Panc1 (cell line): ENCODE data around the gene ZNF692.

ENCODE experiments used
- POLR2AphosphoS5 ChIP-seq: IDR thresholded peaks from 2 replicates; pipeline ENCODE4 v1.6.1; 2012; ENCODE audit warnings: mild to moderate bottlenecking, low read depth, low read length, moderate library complexity
- SIN3A ChIP-seq: IDR thresholded peaks from 2 replicates; pipeline ENCODE4 v1.6.1; 2012; ENCODE audit warnings: low read depth, mild to moderate bottlenecking, low read length, moderate library complexity, borderline replicate concordance; ENCODE audit not compliant: insufficient read depth
- TCF7L2 ChIP-seq: IDR thresholded peaks from 2 replicates; pipeline ENCODE4 v1.6.1; 2011; ENCODE audit warnings: mild to moderate bottlenecking, low read depth, low read length, inconsistent platforms
- TF ChIP-seq, protein P1 (sequence below): fragments of 450-650 bp; IDR thresholded peaks from 2 replicates; pipeline ENCODE4 v1.5.1; 2017; ENCODE audit warnings: mild to moderate bottlenecking
- TF ChIP-seq, protein P2 (sequence below), 2 experiments: IDR thresholded peaks; 2 replicates each; pipeline ENCODE4 v1.6.1; 2011 to 2012; ENCODE audit warnings: low read depth in 2 of 2, control low read depth in 1 of 2, low read length in 1 of 2, mild to moderate bottlenecking in 1 of 2, moderate library complexity in 1 of 2; ENCODE audit not compliant: insufficient read depth in 1 of 2

DNA sequence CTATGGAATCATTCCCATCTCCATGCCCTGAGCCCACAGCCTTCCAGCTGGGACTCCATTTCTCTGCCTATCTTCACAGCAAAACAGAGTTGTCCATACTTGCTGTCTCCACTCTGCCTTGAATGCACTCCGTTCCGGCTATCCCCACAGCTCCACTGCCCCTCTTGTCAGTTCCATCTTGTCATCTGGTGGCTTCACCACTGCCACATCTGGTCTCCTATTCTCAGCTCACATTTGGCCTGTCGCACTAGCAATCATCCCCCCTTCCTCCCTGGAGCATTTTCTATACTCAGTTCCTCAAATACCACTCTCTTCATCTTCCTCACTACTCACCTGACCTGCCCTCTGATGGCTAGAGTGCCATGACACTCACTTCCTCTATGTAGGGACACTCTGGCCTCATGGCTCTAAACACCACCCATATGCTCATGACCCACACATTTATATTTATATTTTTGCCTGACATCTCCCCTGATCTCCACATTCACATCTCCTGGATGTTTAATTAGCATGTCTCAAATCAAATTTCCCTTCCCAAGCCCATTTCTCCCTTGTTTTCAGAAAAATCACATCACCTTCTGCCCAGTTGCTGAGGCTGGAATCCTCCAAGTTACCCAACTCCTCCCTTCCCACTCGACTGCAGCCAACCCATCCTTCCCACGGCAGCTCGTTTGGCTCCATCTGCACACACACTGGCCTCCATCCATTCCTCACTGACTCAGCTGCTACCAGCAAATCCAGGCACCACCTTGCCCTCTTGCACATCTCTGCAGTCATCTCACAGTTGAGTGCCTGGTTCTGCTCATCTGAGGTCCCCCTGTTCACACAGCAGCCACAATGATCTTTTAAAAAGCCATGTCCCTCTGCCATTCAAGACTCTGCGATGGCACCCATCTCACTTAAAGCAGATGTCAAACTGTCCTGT is 6.1 kb downstream of the ZNF692 start:
- TF ChIP-seq, protein P1, sequence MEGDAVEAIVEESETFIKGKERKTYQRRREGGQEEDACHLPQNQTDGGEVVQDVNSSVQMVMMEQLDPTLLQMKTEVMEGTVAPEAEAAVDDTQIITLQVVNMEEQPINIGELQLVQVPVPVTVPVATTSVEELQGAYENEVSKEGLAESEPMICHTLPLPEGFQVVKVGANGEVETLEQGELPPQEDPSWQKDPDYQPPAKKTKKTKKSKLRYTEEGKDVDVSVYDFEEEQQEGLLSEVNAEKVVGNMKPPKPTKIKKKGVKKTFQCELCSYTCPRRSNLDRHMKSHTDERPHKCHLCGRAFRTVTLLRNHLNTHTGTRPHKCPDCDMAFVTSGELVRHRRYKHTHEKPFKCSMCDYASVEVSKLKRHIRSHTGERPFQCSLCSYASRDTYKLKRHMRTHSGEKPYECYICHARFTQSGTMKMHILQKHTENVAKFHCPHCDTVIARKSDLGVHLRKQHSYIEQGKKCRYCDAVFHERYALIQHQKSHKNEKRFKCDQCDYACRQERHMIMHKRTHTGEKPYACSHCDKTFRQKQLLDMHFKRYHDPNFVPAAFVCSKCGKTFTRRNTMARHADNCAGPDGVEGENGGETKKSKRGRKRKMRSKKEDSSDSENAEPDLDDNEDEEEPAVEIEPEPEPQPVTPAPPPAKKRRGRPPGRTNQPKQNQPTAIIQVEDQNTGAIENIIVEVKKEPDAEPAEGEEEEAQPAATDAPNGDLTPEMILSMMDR = no peak
- no peak for TF ChIP-seq POLR2AphosphoS5
- TF ChIP-seq, protein P2, sequence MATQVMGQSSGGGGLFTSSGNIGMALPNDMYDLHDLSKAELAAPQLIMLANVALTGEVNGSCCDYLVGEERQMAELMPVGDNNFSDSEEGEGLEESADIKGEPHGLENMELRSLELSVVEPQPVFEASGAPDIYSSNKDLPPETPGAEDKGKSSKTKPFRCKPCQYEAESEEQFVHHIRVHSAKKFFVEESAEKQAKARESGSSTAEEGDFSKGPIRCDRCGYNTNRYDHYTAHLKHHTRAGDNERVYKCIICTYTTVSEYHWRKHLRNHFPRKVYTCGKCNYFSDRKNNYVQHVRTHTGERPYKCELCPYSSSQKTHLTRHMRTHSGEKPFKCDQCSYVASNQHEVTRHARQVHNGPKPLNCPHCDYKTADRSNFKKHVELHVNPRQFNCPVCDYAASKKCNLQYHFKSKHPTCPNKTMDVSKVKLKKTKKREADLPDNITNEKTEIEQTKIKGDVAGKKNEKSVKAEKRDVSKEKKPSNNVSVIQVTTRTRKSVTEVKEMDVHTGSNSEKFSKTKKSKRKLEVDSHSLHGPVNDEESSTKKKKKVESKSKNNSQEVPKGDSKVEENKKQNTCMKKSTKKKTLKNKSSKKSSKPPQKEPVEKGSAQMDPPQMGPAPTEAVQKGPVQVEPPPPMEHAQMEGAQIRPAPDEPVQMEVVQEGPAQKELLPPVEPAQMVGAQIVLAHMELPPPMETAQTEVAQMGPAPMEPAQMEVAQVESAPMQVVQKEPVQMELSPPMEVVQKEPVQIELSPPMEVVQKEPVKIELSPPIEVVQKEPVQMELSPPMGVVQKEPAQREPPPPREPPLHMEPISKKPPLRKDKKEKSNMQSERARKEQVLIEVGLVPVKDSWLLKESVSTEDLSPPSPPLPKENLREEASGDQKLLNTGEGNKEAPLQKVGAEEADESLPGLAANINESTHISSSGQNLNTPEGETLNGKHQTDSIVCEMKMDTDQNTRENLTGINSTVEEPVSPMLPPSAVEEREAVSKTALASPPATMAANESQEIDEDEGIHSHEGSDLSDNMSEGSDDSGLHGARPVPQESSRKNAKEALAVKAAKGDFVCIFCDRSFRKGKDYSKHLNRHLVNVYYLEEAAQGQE (IDR thresholded peaks at IDR 0.05; ENCODE audit: insufficient read depth in 1 of 2, low read depth in 2 of 2, low read length in 1 of 2) = no peak
- no peak for TF ChIP-seq TCF7L2
- TF ChIP-seq SIN3A = no peak
